Measurements from ENCODE around the gene SNAI1.

DNA sequence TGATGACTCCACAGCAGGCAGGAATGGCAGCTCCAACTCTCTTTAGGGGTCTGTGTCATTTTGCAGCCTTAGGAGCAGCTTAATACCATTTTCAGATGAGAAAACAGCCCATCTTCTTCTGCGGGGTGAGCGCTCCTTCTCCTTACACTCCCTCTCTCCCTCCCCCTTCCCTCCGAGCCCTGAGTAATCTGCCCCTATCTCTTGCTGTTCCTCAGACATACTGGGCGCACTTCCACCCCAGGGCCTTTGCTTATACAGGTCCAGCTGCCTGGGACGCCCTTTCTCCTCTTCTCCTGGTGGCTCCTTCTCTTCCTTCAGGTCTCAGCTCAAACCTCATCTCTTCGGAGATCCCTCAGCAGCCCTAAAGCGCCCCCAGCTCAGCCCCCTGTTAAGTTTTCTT lies 54.8 kb downstream of the SNAI1 start:
- TF ChIP-seq POLR2AphosphoS5 (IDR thresholded peaks at IDR 0.05; ENCODE audit: low read depth, low read length) (no peak), TAF1 (IDR thresholded peaks at IDR 0.05; ENCODE audit: borderline replicate concordance, low read depth, low read length) (no peak)

All from GM12892 (cell line).